Endothelial cell of umbilical vein (primary cell): Measurements from ENCODE around the gene LRRC3C. TPM values are rescaled to one million over a fixed set of nuclear protein-coding genes. Genes with fewer than 3 reads are reported as not detected.

Experiments used
- BruUV-seq: library from RNA; stranded (reverse); fragments of 400-500 nt; replicated peaks from 2 replicates; lab custom pipeline; 2021; lab: Mats Ljungman, UMichigan
- CTCF ChIA-PET: fragments of 300-600, 350-600 bp; sonication (Branson Sonifier 250); formaldehyde crosslinking; loops from one replicate; lab custom pipeline; 2021; ENCODE audit warnings: antibody characterized with exemption, inconsistent platforms; lab: Charles Lee
- POLR2A ChIA-PET: fragments of 300-600, 350-600 bp; sonication (Branson Sonifier 250); formaldehyde crosslinking; loops from one replicate; lab custom pipeline; 2021; ENCODE audit warnings: antibody characterized with exemption, inconsistent platforms; lab: Charles Lee
- DNase-seq: peaks from one replicate; pipeline ENCODE4 v3.0.0-alpha.2; 2011; ENCODE audit warnings: low read depth, low spot score
- FAIRE-seq: peaks from 2 replicates; lab custom pipeline; 2011; peaks lifted over from hg19 to GRCh38; lab: Jason Lieb, UNC
- H2AFZ ChIP-seq: 2 replicates; pipeline ENCODE4 v1.6.0; 2012; ENCODE audit warnings: low read depth, low read length, control low read depth, inconsistent platforms
- H3K27ac ChIP-seq: 2 replicates; pipeline ENCODE4 v1.5.1; 2011; ENCODE audit warnings: low read depth, mild to moderate bottlenecking, control low read depth, low read length, moderate library complexity; ENCODE audit not compliant: insufficient read depth
- H3K27me3 ChIP-seq, 2 experiments: 2 replicates each; pipeline versions ENCODE4 v1.6.0 to v1.6.1; 2011; ENCODE audit warnings: low read length in 2 of 2, mixed read lengths in 1 of 2; ENCODE audit not compliant: control insufficient read depth in 2 of 2, insufficient read depth in 2 of 2
- H3K36me3 ChIP-seq, 2 experiments: 2 replicates in 1 of 2; 3 replicates in 1 of 2; pipeline ENCODE4 v1.5.1; 2011; ENCODE audit warnings: low read length in 2 of 2, mild to moderate bottlenecking in 1 of 2, moderate library complexity in 1 of 2; ENCODE audit not compliant: control insufficient read depth in 2 of 2, insufficient read depth in 2 of 2; ENCODE audit errors: extremely low read depth in 1 of 2
- H3K4me1 ChIP-seq: 3 replicates; pipeline ENCODE4 v1.5.1; 2011; ENCODE audit warnings: mild to moderate bottlenecking, low read length; ENCODE audit not compliant: control insufficient read depth, insufficient read depth; ENCODE audit errors: extremely low read depth
- H3K4me2 ChIP-seq: 2 replicates; pipeline ENCODE4 v1.6.1; 2011; ENCODE audit warnings: low read length, control low read depth, mixed read lengths; ENCODE audit not compliant: insufficient read depth
- H3K4me3 ChIP-seq, 3 experiments: fragments of 200-600 bp in 1 of 3; sonication (generic), shearing (Covaris generic) in 1 of 3; replicated peaks in 1 of 3; 2 replicates each; pipeline ENCODE4 v1.5.1; 2011 to 2016; ENCODE audit warnings: control low read depth in 3 of 3, low read length in 3 of 3, mild to moderate bottlenecking in 2 of 3, inconsistent platforms in 1 of 3, low read depth in 1 of 3, moderate library complexity in 1 of 3; ENCODE audit not compliant: insufficient read depth in 1 of 3
- H3K79me2 ChIP-seq: 2 replicates; pipeline ENCODE4 v1.6.0; 2012; ENCODE audit warnings: low read length, inconsistent platforms; ENCODE audit not compliant: control insufficient read depth, insufficient read depth
- H3K9ac ChIP-seq: replicated peaks from 2 replicates; pipeline ENCODE3; 2011; ENCODE audit warnings: low read length, control low read depth; ENCODE audit not compliant: insufficient read depth; ENCODE audit errors: extremely low read depth
- H3K9me1 ChIP-seq: replicated peaks from 3 replicates; pipeline ENCODE4 v1.6.0; 2011; ENCODE audit warnings: mild to moderate bottlenecking, low read length; ENCODE audit not compliant: control insufficient read depth, insufficient read depth; ENCODE audit errors: extremely low read depth
- H3K9me3 ChIP-seq: replicated peaks from 2 replicates; pipeline ENCODE4 v1.5.1; 2012; ENCODE audit warnings: low read length, inconsistent platforms; ENCODE audit not compliant: control insufficient read depth, insufficient read depth
- H4K20me1 ChIP-seq: replicated peaks from 2 replicates; pipeline ENCODE3; 2011; ENCODE audit warnings: mild to moderate bottlenecking, low read length; ENCODE audit not compliant: control insufficient read depth, insufficient read depth; ENCODE audit errors: extremely low read depth
- CTCF ChIP-seq, 2 donors: IDR thresholded peaks; 1 replicate in 1 of 2; 2 replicates in 1 of 2; pipeline ENCODE4 v1.5.1; 2011; ENCODE audit warnings: low read length in 2 of 2, mild to moderate bottlenecking in 2 of 2, moderate library complexity in 2 of 2, control low read depth in 1 of 2, inconsistent platforms in 1 of 2, low read depth in 1 of 2; ENCODE audit not compliant: insufficient read depth in 1 of 2; ENCODE audit errors: extremely low read depth in 1 of 2
- EZH2 ChIP-seq: IDR thresholded peaks from 2 replicates; pipeline ENCODE4 v1.6.1; 2012; ENCODE audit warnings: borderline replicate concordance, low read depth, mild to moderate bottlenecking, moderate library complexity, low read length, inconsistent platforms; ENCODE audit not compliant: severe bottlenecking
- FOS ChIP-seq: IDR thresholded peaks from 2 replicates; pipeline ENCODE4 v1.6.1; 2011; ENCODE audit warnings: mild to moderate bottlenecking, low read length, moderate library complexity, borderline replicate concordance; ENCODE audit not compliant: insufficient read depth
- GATA2 ChIP-seq: IDR thresholded peaks from 2 replicates; pipeline ENCODE4 v1.7.0; 2011; ENCODE audit warnings: low read depth, mild to moderate bottlenecking, moderate library complexity, mixed read lengths, low read length; ENCODE audit not compliant: insufficient read length, insufficient read depth
- JUN ChIP-seq: IDR thresholded peaks from 2 replicates; pipeline ENCODE4 v1.6.1; 2011; ENCODE audit warnings: borderline replicate concordance, low read depth; ENCODE audit not compliant: insufficient read length, insufficient read depth
- MAX ChIP-seq: IDR thresholded peaks from 2 replicates; pipeline ENCODE4 v1.6.1; 2011; ENCODE audit not compliant: insufficient read depth, insufficient read length
- MYC ChIP-seq: IDR thresholded peaks from one replicate; pipeline ENCODE4 v1.6.1; 2011; ENCODE audit warnings: mild to moderate bottlenecking, low read depth, low read length
- POLR2A ChIP-seq: IDR thresholded peaks from 2 replicates; pipeline ENCODE4 v1.6.1; 2012; ENCODE audit warnings: low read depth, mild to moderate bottlenecking, control low read depth, low read length
- POLR2AphosphoS5 ChIP-seq: IDR thresholded peaks from 2 replicates; pipeline ENCODE4 v1.6.1; 2012; ENCODE audit warnings: low read depth, mild to moderate bottlenecking, control low read depth, low read length, moderate library complexity; ENCODE audit not compliant: insufficient read depth
- dilution Hi-C: fragments of 300-500 bp; cut with MboI; formaldehyde crosslinking; loops from one replicate; pipeline ENCODE4 v1.15.0; 2019; ENCODE audit warnings: low sequenced_read_pairs; ENCODE audit not compliant: extremely low pct_ligation_motif_present
- intact Hi-C: fragments of 100-400 bp; cut with micrococcal nuclease; formaldehyde crosslinking; loops from one replicate; pipeline ENCODE4 v1.10.0; 2022
- polyA plus RNA-seq, 4 experiments: library from polyadenylated mRNA; depleted of rRNA in 3 of 4; stranded (reverse) in 3 of 4; unstranded in 1 of 4; fragments of >200 nt; gene quantifications; 2 replicates each; pipeline versions ENCODE4 v1.2.1 to v1.2.3, GENCODE V29; 2011 to 2012; ENCODE audit warnings: missing spikeins in 1 of 4
- total RNA-seq: library from RNA; stranded (reverse); gene quantifications from 2 replicates; pipeline ENCODE4 v1.2.3, GENCODE V29; 2021

LRRC3C gene
- total and polyA plus RNA-seq, 2 donors (not counting 3 experiments of a cell fraction or from before 2014, with no cell fraction given): not detected

- H3K36me3 ChIP-seq: no peaks in the 10 kb centered on the region
- dilution Hi-C loops (no loop called here), intact Hi-C loops (no loop called here)
- no peaks in the 10 kb centered on the region for H4K20me1 ChIP-seq
- H3K4me1 ChIP-seq: no peaks in the 10 kb centered on the region
- TF ChIP-seq FOS: no peak
- TF ChIP-seq POLR2AphosphoS5: no peak
- TF ChIP-seq POLR2A: no peak
- DNase-seq (peak; percentile 2), FAIRE-seq (no peak)
- H2AFZ ChIP-seq: no peak overlapping the region
- H3K9me3 ChIP-seq: no peaks in the 10 kb centered on the region
- ChIA-PET POLR2A (interaction anchor here (0.6 kb wide), 1 partner anchor 1290 kb away, joined by 3 read pairs; no protein-coding TSS in a partner anchor), CTCF (interaction anchor here (1.6 to 3.4 kb wide), 4 partner anchors 10 to 271 kb away, joined by 4 to 13 read pairs (median 8); no protein-coding TSS in a partner anchor)
- H3K9ac ChIP-seq: no peak overlapping the region
- no peak overlapping the region for H3K4me2 ChIP-seq
- H3K9me1 ChIP-seq: no peaks in the 10 kb centered on the region
- no TSS peak for BruUV-seq
- H3K79me2 ChIP-seq: no peaks in the 10 kb centered on the region
- H3K4me3 ChIP-seq: no peak overlapping the region
- peaks cover 2 to 12% of the 10 kb centered on the region in 2 experiments for H3K27me3 ChIP-seq
- H3K27ac ChIP-seq: no peak overlapping the region
Measured at GRCh38 chr17:39894681-39895376, 32.7 kb upstream of the LRRC3C start.

GRCh38 chr17:39898088-39898487 is 29.4 kb upstream of the LRRC3C start:
- TF ChIP-seq MYC (no peak), CTCF (IDR thresholded peaks at IDR 0.05; ENCODE audit: extremely low read depth in 1 of 2, insufficient read depth in 1 of 2, low read depth in 1 of 2, low read length in 2 of 2) (no peak), GATA2 (no peak), JUN (no peak), POLR2A (no peak), EZH2 (no peak), MAX (no peak), FOS (no peak), POLR2AphosphoS5 (no peak)
- no peaks in the 10 kb centered on the region for H3K9me1 ChIP-seq
- no peak overlapping the region for H3K9ac ChIP-seq
- no peaks in the 10 kb centered on the region for H4K20me1 ChIP-seq
- H3K36me3 ChIP-seq: no peaks in the 10 kb centered on the region
- no peaks in the 10 kb centered on the region for H3K4me1 ChIP-seq
- H3K27ac ChIP-seq: no peak overlapping the region
- no TSS peak for BruUV-seq
- no peak overlapping the region for H3K4me3 ChIP-seq
- ChIA-PET POLR2A (interaction anchor here (0.7 kb wide), 1 partner anchor 19 kb away, joined by 3 read pairs; no protein-coding TSS in a partner anchor), CTCF (interaction anchor here (1.0 kb wide), 1 partner anchor 18 kb away, joined by 3 read pairs; no protein-coding TSS in a partner anchor)
- no peak for FAIRE-seq
- no peak for DNase-seq
- intact Hi-C loops: no loop called here
- no peaks in the 10 kb centered on the region for H3K79me2 ChIP-seq
- H3K27me3 ChIP-seq: peaks cover 0 to 3% of the 10 kb centered on the region in 2 experiments
- dilution Hi-C loops: no loop called here
- no peak overlapping the region for H3K4me2 ChIP-seq
- H3K9me3 ChIP-seq: no peaks in the 10 kb centered on the region
- no peak overlapping the region for H2AFZ ChIP-seq
